Psoas muscle (tissue), 8 donors: ENCODE data around the gene IPPK. TPM values are rescaled to one million over a fixed set of nuclear protein-coding genes. Genes with fewer than 3 reads are reported as not detected.

Source experiments
- ATAC-seq, 4 donors: fragments of 200-7000 bp; cut with Tn5 transposase; one replicate each; pipeline ENCODE4 v1.9.1; 2020; ENCODE audit warnings: moderate library complexity in 3 of 4, mild to moderate bottlenecking in 2 of 4
- DNase-seq, 2 donors: peaks; one replicate each; pipeline ENCODE4 v3.0.0-alpha.2; 2020
- H3K27ac ChIP-seq: fragments of 200-600 bp; one replicate; pipeline ENCODE4 v1.8.0; 2022
- H3K27me3 ChIP-seq, 3 donors: fragments of 200-600 bp in 1 of 3; one replicate each; pipeline versions ENCODE4 v1.6.1 to v1.8.0; 2013 to 2022; ENCODE audit warnings: low read length in 2 of 3, mild to moderate bottlenecking in 2 of 3, moderate library complexity in 1 of 3; ENCODE audit not compliant: insufficient read depth in 3 of 3
- H3K36me3 ChIP-seq, 2 donors: fragments of 200-600 bp in 1 of 2; one replicate each; pipeline versions ENCODE4 v1.6.1 to v1.8.0; 2013 to 2022; ENCODE audit warnings: low read depth in 1 of 2, mild to moderate bottlenecking in 1 of 2, moderate library complexity in 1 of 2; ENCODE audit not compliant: insufficient read depth in 1 of 2
- H3K4me1 ChIP-seq: fragments of 200-600 bp; one replicate; pipeline ENCODE4 v1.8.0; 2022
- H3K4me3 ChIP-seq: fragments of 200-600 bp; one replicate; pipeline ENCODE4 v1.8.0; 2022; ENCODE audit warnings: mild to moderate bottlenecking
- H3K9me3 ChIP-seq: fragments of 200-600 bp; one replicate; pipeline ENCODE4 v1.8.0; 2022
- CTCF ChIP-seq: fragments of 200-600 bp; IDR thresholded peaks from one replicate; pipeline ENCODE4 v1.8.0; 2022; ENCODE audit warnings: antibody characterized with exemption
- WGBS, 3 donors: extraction: QIAGEN DNeasy Blood & Tissue Kit; methylation state at CpG; one replicate each; pipeline versions ENCODE4 v1.1.6 to v1.1.7; 2013; 5-methylcytosine and 5-hydroxymethylcytosine counted together
- intact Hi-C, 2 donors: fragments of 100-400 bp; cut with DNase I; formaldehyde crosslinking; loops; one replicate each; pipeline versions ENCODE4 v1.11.0 to v1.14.2; 2022
- polyA plus RNA-seq, 3 donors: library from polyadenylated mRNA; stranded (reverse); fragments of 200-250 nt; gene quantifications; one replicate each; pipeline ENCODE4 v1.2.3, GENCODE V29; 2013
- total RNA-seq, 4 donors: library from RNA; stranded (reverse); fragmentation: NEBNext Ultra II Directional in 2 of 4; extraction: Animal tissue kit (Norgen Biotek cat#: 25700) in 2 of 4; gene quantifications; one replicate each; pipeline versions ENCODE4 v1.2.1 to v1.2.4, GENCODE V29; 2021 to 2023
- donor health status: healthy with polysubstance abuse.
- donor health status: DM: no; HTN: no; CAD: no; lungs with moderate emphysema.
- donor health status: Bipolar disorder and iron deficiency.
- donor health status: healthy.
- donor health status: DM: yes; HTN: yes; CAD: no.
- donor health status: DM: no; HTN: no; CAD: no.
- donor health status: DM: no; HTN: no; CAD: no.
- donor health status: DM: yes; HTN: yes; CAD: no.

The IPPK gene
- total and polyA plus RNA-seq, 7 donors = 3.9 to 10.5 (median 8.5) TPM

GRCh38 chr9:92607088-92607487 lies 62.8 kb downstream of the IPPK start:
- ATAC-seq = no peak
- intact Hi-C loops = no loop called here
- no peak overlapping the region for H3K27ac ChIP-seq

GRCh38 chr9:92605224-92605623 lies 64.7 kb downstream of the IPPK start:
- Histone ChIP-seq H3K36me3 (no peaks in the 10 kb centered on the region), H3K27me3 (no peaks in the 10 kb centered on the region), H3K4me1 (no peaks in the 10 kb centered on the region), H3K27ac (no peak overlapping the region), H3K4me3 (no peak overlapping the region), H3K9me3 (peaks cover 17% of the 10 kb centered on the region)
- no peak for ATAC-seq
- 77 to 87% (median 86%) methylated on average over 5 of the region's 5 CpGs for WGBS, 3 donors
- TF ChIP-seq CTCF = no peak
- intact Hi-C loops = no loop called here
- DNase-seq = no peak

More at GRCh38 chr9:92607088-92607487, 62.8 kb downstream of the IPPK start:
- Histone ChIP-seq H3K4me3 (no peak overlapping the region), H3K9me3 (peaks cover 17% of the 10 kb centered on the region), H3K27me3 (no peaks in the 10 kb centered on the region), H3K4me1 (no peaks in the 10 kb centered on the region), H3K36me3 (peaks cover 0 to 15% of the 10 kb centered on the region in 2 donors)
- TF ChIP-seq CTCF = no peak
- 2 to 11% (median 4%) methylated on average over 2 of the region's 2 CpGs for WGBS, 3 donors
- DNase-seq = no peak

GRCh38 chr9:92603990-92604389 lies 65.9 kb downstream of the IPPK start:
- intact Hi-C loops = no loop called here
- 80 to 94% (median 90%) methylated on average over 5 of the region's 5 CpGs for WGBS, 3 donors
- Histone ChIP-seq H3K9me3 (peaks cover 17% of the 10 kb centered on the region), H3K27ac (no peak overlapping the region), H3K4me1 (no peaks in the 10 kb centered on the region), H3K4me3 (no peak overlapping the region), H3K27me3 (no peaks in the 10 kb centered on the region), H3K36me3 (no peaks in the 10 kb centered on the region)
- no peak for TF ChIP-seq CTCF
- ATAC-seq (no peak), DNase-seq (no peak)

- no peak overlapping the region for H3K27ac ChIP-seq
- H3K9me3 ChIP-seq = peaks cover 17% of the 10 kb centered on the region
- H3K4me3 ChIP-seq = no peak overlapping the region
- 75 to 82% (median 81%) methylated on average over 5 of the region's 5 CpGs for WGBS, 3 donors
- H3K27me3 ChIP-seq = no peaks in the 10 kb centered on the region
- TF ChIP-seq CTCF = no peak
- peaks cover 5% of the 10 kb centered on the region for H3K4me1 ChIP-seq
- DNase-seq = no peak
- no peak for ATAC-seq
- H3K36me3 ChIP-seq = no peaks in the 10 kb centered on the region
- intact Hi-C loops = no loop called here
Measured at GRCh38 chr9:92603100-92603499, 66.8 kb downstream of the IPPK start.

- no peak for DNase-seq
- H3K27me3 ChIP-seq = no peaks in the 10 kb centered on the region
- no peaks in the 10 kb centered on the region for H3K36me3 ChIP-seq
- no peak for TF ChIP-seq CTCF
- H3K4me3 ChIP-seq = no peak overlapping the region
- H3K9me3 ChIP-seq = peaks cover 17% of the 10 kb centered on the region
- peaks cover 5% of the 10 kb centered on the region for H3K4me1 ChIP-seq
- no peak for ATAC-seq
- WGBS, 3 donors = 59 to 71% (median 61%) methylated on average over 10 of the region's 10 CpGs
- intact Hi-C loops = no loop called here
- H3K27ac ChIP-seq = no peak overlapping the region
Measured at GRCh38 chr9:92602413-92602812, 67.5 kb downstream of the IPPK start.
